AG04450 (cell line): ENCODE measurements around the gene ITK. TPM values are rescaled to one million over a fixed set of nuclear protein-coding genes. Genes with fewer than 3 reads are reported as not detected.
"Not testable (repeated sequence)": the region's sequence is repeated elsewhere in the genome, so short reads cannot be mapped to it uniquely, and the experiment has no call there.

Experiments
- CTCF ChIA-PET: fragments of 300-600, 350-600 bp; formaldehyde crosslinking; extraction: SDS; loops from one replicate; lab custom pipeline; 2022; ENCODE audit warnings: antibody characterized with exemption, inconsistent platforms; lab: Charles Lee
- POLR2A ChIA-PET: fragments of 350-600 bp; formaldehyde crosslinking; extraction: SDS; loops from one replicate; lab custom pipeline; 2021; ENCODE audit warnings: antibody characterized with exemption, inconsistent platforms; lab: Yijun Ruan, JAX
- DNase-seq: peaks from one replicate; pipeline ENCODE4 v3.0.0-alpha.2; 2011; ENCODE audit warnings: low read depth, low spot score
- H3K27ac ChIP-seq: one replicate; pipeline ENCODE4 v1.5.1; 2012; ENCODE audit warnings: low read depth, low read length, control low read depth
- H3K27me3 ChIP-seq: one replicate; pipeline ENCODE4 v1.6.0; 2012; ENCODE audit warnings: low read length; ENCODE audit not compliant: control insufficient read depth, insufficient read depth
- H3K4me3 ChIP-seq: 2 replicates; pipeline ENCODE4 v1.5.1; 2011; ENCODE audit warnings: mild to moderate bottlenecking, low read depth, low read length, control low read depth
- H3K9me3 ChIP-seq: 2 replicates; pipeline ENCODE4 v1.5.1; 2012; ENCODE audit warnings: low read length; ENCODE audit not compliant: control insufficient read depth, insufficient read depth
- polyA plus RNA-seq: library from polyadenylated mRNA; depleted of rRNA; stranded (reverse); fragments of >200 nt; gene quantifications from 2 replicates; pipeline ENCODE4 v1.2.3, GENCODE V29; 2011
- TF ChIP-seq, protein P1 (sequence below): IDR thresholded peaks from 2 replicates; pipeline ENCODE4 v1.5.1; 2011; ENCODE audit warnings: low read depth, low read length, control low read depth, inconsistent platforms

The ITK gene
- polyA plus RNA-seq, 1 experiment, result not detected

DNA sequence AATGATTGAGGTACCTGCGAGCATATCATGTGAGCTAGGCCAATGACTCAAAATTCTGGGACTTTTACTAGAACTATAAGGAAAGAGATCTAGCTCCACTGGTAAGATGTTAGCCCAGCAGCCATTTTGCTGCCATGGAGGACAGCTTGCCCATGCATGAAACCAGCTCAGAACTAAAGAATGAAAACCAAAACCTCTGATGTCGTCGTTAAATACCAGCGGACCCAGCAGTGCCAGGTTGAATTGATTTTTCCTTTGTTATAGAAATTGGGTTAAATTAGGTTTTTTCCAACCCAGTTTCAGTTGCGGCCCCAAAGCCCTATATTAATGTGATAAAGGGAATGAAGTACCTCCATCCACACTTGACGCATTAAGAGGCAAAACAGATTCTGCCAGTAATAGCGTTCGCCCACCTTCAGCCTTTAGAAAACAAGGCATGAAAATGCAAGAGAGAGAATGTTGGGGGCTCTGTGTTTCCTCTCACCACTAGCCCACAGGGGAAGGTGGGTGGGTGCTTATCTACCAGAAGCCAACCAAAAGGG, 5.5 kb upstream of the ITK start:
- ChIA-PET CTCF (interaction anchor here (1.6 kb wide), 1 partner anchor 26 kb away, joined by 6 read pairs; no protein-coding TSS in a partner anchor), POLR2A (no interaction called here)
- Histone ChIP-seq H3K27ac (no peak overlapping the region), H3K4me3 (no peak overlapping the region), H3K27me3 (no peaks in the 10 kb centered on the region), H3K9me3 (no peaks in the 10 kb centered on the region)
- TF ChIP-seq, protein P1, sequence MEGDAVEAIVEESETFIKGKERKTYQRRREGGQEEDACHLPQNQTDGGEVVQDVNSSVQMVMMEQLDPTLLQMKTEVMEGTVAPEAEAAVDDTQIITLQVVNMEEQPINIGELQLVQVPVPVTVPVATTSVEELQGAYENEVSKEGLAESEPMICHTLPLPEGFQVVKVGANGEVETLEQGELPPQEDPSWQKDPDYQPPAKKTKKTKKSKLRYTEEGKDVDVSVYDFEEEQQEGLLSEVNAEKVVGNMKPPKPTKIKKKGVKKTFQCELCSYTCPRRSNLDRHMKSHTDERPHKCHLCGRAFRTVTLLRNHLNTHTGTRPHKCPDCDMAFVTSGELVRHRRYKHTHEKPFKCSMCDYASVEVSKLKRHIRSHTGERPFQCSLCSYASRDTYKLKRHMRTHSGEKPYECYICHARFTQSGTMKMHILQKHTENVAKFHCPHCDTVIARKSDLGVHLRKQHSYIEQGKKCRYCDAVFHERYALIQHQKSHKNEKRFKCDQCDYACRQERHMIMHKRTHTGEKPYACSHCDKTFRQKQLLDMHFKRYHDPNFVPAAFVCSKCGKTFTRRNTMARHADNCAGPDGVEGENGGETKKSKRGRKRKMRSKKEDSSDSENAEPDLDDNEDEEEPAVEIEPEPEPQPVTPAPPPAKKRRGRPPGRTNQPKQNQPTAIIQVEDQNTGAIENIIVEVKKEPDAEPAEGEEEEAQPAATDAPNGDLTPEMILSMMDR, result no peak
- DNase-seq, result no peak

DNA sequence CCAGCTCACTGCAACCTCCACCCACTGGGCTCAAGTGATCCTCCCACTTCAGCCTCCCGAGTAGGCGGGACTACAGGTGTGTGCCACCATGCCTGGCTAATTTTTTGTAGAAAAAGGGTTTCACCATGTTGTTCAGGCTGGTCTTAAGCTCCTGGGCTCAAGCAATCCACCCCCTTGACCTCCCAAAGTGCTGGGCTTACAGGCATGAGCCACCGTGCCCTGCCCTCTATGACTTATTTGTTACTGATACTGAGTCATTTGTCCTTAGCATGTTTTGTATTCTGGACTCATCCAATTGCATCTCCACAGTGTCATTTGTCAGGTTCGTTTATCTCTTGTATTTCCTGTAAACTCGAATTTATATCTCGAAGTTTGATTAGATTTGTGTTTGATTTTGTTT, 2.7 kb upstream of the ITK start:
- no peak overlapping the region for H3K4me3 ChIP-seq
- H3K27ac ChIP-seq, result no peak overlapping the region
- no peak for DNase-seq
- ChIA-PET POLR2A (no interaction called here), CTCF (interaction anchor here (0.6 kb wide), 1 partner anchor 418 kb away, joined by 6 read pairs; no protein-coding TSS in a partner anchor)
- H3K9me3 ChIP-seq, result no peaks in the 10 kb centered on the region
- TF ChIP-seq, protein P1, result no peak
- H3K27me3 ChIP-seq, result no peaks in the 10 kb centered on the region

- CTCF ChIA-PET, result no interaction called here
- no peak for DNase-seq
- H3K27ac ChIP-seq, result no peak overlapping the region
- TF ChIP-seq, protein P1, result no peak
- H3K4me3 ChIP-seq, result no peak overlapping the region
- H3K9me3 ChIP-seq, result no peaks in the 10 kb centered on the region
- H3K27me3 ChIP-seq, result no peaks in the 10 kb centered on the region
- POLR2A ChIA-PET, result no interaction called here
These were observed 1.7 kb upstream of the ITK start for GRCh38 chr5:157178966-157179365.

GRCh38 chr5:157182143-157182757, 1.6 kb downstream of the ITK start:
- no peak for DNase-seq
- CTCF ChIA-PET, result no interaction called here
- no peak overlapping the region for H3K27ac ChIP-seq
- no peak overlapping the region for H3K4me3 ChIP-seq
- H3K9me3 ChIP-seq, result no peaks in the 10 kb centered on the region
- H3K27me3 ChIP-seq, result no peaks in the 10 kb centered on the region
- POLR2A ChIA-PET, result no interaction called here
- TF ChIP-seq, protein P1, result no peak

GRCh38 chr5:157184117-157184670, 3.6 kb downstream of the ITK start:
- Histone ChIP-seq H3K4me3 (no peak overlapping the region), H3K9me3 (no peaks in the 10 kb centered on the region), H3K27me3 (no peaks in the 10 kb centered on the region), H3K27ac (no peak overlapping the region)
- TF ChIP-seq, protein P1, result no peak
- DNase-seq, result no peak
- ChIA-PET POLR2A (no interaction called here), CTCF (no interaction called here)

DNA sequence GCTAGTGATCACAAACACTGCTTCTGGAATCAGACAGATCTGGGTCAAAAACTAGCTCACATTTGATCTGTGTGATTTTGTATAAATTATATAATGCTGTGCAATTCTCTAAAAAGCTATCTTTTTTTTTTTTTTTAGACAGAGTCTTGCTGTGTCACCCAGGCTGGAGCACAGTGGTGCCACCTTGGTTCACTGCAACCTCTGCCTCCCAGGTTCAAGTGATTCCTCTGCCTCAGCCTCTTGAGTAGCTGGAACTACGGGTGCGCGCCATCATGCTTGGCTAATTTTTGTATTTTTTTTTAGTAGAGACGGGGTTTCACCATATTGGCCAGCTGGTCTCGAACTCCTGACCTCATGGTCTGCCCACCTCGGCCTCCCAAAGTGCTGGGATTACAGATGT, 4.5 kb downstream of the ITK start:
- POLR2A ChIA-PET, CTCF ChIA-PET, H3K9me3 ChIP-seq, H3K4me3 ChIP-seq, H3K27ac ChIP-seq, DNase-seq, H3K27me3 ChIP-seq: not testable (repeated sequence)
